NCI-H2029 treated with DMSO at 0.1 percent for 48 hours (cell line): ENCODE measurements around the gene GRIA4.

ENCODE experiments used
- DNase-seq: peaks from one replicate; lab custom pipeline; 2025; lab: John Stamatoyannopoulos, UW

The GRIA4 gene

DNA sequence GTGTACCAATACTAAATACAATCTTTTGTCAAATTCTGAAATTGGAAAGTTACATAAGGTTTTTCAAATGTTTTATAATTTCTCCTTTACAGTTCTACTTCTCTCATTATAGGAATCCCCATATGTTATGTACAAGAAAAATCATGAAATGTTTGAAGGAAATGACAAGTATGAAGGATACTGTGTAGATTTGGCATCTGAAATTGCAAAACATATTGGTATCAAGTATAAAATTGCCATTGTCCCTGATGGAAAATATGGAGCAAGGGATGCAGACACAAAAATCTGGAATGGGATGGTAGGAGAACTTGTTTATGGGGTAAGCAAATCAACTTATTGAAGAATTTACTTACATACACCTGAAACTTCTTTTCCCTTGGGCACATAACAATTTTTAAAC is 308.7 kb downstream of the GRIA4 start:
- DNase-seq: no peak

DNA sequence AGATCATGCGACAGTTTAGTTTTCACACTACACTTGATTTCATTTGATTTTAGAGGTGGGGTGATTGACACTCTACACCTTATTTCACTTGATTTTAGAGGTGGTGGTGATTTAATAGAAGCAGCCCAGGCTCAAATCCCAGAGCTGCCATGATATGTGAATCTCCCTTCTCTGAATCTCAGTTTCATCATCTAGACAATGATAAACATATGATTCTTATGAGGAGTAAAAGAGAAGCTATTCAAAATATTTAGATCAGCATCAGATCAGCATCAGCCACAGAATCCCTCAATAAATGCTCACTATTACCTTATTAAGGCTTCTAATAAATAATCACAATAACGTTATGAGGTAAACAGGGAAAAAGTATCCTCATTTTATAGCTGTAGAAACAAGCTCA is 313.4 kb downstream of the GRIA4 start:
- DNase-seq: no peak

DNA sequence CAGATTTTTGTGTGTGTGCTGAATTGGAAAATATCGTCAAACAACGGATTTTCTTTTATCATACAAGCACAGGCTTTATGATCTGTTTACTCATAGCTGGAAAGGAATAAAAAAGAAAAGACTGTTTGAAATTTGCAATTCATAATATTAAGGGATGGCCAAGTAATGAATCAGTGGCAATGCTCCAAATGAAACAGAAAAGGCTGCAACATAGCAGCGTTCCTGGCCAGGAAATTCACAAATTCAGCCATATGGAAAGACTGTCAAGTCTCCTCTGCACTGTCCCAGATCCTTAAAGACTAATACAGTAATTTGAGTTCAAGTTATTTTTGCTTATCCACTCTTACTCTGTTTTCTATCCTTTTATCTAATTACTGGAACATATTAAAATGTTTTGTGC is 313.9 kb downstream of the GRIA4 start:
- no peak for DNase-seq

DNA sequence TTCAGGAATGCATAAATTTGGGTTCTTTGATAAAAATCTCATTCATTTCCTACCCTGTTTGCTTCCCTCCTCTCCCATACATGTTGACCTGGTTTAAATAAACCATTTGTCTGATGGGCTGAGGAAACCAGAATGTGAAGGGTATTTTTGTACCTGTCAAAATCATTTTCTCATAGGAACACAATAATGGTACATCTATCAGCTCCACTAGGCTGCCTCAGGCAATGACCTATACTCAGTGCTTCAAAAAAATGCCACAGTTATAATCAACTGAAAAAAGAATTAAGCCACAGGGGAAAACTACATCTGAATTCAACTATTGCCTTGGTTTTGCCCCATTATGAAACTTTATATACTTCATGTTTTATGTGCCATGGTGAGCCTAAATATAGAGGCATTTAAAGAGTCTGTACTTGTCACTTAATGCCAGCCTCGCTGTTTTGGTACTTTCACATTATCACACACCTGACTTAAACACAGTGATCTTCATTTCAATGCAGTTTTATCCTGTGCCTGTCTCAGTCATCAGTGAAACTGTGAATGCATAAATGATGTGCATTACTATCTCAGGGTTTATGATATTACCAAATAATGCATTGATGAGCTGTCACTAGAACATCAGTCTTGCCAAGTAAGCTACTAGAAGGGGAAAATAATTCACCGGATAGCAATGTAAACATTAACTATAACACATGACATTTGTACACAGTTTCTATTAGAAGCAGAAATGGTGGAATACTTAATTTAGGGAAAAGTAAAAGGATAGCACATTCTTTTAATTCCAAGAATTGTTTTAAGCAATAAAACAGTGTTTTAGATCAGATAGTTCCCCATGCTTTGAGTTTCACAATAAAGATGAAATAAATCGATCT is 319.4 kb downstream of the GRIA4 start:
- no peak for DNase-seq

DNA sequence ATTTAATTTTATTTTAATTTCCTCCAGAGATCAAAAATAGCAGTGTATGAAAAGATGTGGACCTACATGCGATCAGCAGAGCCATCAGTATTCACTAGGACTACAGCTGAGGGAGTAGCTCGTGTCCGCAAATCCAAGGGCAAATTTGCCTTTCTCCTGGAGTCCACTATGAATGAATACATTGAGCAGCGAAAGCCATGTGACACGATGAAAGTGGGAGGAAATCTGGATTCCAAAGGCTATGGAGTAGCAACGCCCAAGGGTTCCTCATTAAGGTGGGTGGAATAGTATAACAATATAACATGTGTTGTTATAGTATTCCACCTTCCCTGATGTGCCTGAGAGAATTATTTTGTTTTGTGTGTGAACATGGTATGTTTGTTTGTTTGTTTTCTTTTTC is 323.8 kb downstream of the GRIA4 start:
- no peak for DNase-seq

DNA sequence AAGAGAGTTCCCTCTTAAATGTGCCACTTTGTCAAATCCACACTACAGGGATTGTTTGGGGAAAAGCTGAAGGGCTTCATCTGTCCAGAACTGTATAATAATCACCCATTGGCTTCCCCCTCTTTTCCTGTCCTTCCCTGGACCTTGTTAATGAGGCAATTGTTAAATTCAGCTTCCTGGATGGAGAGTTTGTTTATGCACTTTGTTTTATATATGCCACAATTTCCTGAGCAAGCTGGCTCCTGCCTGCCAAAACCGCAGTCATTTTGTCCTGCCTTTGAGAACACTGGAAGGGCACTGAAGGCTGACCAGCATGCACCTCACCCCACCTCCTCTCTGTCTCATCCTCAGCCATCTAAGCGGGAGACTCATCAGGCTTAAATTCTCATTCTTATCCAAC is 325.9 kb downstream of the GRIA4 start:
- DNase-seq: peak; percentile 55

DNA sequence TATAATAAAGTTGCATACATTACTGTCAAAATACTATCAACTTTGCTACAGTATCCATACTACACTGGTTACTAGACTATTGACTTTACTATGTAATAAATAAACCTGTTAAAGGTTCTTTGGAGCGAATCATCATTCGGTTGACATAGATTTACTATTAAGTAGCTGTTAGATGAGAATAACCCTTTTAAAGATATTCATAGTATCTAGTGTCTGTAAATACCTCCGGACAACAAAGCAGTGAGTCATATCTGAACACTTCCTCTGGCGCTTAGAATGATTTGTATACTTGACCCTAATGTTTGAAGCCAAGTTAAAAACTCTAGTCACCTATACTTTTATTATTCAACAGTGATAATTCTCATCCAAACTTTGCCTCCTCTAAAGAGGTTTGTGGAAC is 327.5 kb downstream of the GRIA4 start:
- no peak for DNase-seq

DNA sequence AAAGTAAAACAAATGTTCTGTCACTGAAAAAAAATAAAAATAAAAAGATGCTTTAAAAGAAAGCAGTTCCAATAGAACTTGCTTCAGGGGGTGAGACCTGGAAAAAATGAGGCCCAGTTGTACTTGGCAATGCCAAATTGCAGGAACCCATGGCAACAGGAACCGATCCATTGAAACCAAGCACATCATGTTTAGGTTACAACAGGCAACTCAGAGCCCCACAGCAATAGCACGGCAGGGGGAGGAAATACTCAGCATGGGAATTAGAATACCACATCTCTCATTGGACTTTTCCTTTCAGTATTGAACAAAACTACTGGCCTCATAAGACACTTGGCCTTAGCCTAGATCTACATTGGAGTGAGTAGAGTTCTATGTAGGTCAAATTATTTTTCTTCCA is 327.9 kb downstream of the GRIA4 start:
- DNase-seq: no peak

DNA sequence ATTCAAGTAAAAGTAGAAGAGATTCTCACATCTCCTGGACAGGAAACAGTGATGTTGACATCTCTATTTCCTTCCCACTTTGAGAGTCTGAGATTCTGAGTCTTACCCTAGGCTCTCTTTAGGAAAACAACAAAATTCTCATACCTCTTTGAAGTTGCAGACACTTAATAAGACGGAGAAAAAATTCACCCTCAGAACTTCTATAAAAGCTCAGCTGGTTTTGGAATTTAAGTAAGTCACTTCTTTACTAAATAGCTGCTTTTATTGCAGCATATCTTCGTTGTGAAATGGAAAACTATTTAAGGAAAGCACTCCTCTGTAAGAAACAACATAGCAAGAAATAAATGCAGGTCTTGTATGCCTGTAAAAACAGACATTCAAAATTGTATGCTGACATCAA is 333.0 kb downstream of the GRIA4 start:
- DNase-seq: no peak

DNA sequence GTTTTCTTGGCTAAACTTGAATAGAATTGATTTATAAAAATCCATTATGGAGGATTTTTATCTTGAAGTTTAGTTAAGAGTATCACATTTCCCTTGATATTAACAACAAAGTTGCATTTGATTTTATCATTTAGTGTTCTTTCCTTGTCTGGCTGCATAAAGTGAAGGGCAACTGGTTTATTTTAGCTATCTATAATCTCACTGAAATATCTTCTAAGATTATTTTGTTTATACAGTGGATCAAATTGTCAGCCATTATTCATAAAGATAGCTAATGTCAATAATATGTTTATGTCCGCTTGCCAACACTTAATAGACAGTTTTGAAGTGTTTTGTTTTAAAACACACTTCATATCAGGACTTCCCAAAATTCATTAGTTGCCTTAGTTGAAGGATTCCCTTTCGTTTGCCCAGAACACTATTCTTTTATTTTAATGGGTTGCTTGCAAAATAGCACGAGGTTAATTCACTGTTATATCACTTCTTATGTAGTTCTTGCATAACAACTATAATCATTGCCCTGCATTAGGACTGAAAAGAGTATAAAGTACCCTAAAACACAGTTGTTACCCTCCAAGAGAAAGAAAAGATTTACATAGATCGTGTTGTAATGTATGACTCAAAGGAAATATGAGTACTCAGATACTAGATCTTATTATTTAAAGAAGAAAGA is 339.2 kb downstream of the GRIA4 start:
- DNase-seq: no peak

DNA sequence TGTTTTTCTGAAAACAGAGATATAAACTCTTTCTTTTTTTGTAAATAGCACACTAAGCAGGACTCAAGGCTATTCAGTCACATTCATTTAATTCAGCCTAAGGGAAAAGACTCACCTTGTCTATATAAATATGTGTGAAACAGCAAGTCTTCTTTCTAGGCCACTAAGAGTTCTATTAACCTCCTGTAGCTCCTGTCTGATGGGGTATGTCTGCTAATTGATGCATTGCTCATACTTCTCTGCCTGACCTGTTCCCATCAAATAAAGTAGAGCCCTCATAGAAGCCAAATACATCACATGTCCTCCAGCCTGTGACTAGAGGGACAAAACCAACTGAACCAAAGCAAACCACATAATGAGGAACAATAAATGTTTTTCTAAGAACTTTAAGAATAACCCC is 344.0 kb downstream of the GRIA4 start:
- no peak for DNase-seq

DNA sequence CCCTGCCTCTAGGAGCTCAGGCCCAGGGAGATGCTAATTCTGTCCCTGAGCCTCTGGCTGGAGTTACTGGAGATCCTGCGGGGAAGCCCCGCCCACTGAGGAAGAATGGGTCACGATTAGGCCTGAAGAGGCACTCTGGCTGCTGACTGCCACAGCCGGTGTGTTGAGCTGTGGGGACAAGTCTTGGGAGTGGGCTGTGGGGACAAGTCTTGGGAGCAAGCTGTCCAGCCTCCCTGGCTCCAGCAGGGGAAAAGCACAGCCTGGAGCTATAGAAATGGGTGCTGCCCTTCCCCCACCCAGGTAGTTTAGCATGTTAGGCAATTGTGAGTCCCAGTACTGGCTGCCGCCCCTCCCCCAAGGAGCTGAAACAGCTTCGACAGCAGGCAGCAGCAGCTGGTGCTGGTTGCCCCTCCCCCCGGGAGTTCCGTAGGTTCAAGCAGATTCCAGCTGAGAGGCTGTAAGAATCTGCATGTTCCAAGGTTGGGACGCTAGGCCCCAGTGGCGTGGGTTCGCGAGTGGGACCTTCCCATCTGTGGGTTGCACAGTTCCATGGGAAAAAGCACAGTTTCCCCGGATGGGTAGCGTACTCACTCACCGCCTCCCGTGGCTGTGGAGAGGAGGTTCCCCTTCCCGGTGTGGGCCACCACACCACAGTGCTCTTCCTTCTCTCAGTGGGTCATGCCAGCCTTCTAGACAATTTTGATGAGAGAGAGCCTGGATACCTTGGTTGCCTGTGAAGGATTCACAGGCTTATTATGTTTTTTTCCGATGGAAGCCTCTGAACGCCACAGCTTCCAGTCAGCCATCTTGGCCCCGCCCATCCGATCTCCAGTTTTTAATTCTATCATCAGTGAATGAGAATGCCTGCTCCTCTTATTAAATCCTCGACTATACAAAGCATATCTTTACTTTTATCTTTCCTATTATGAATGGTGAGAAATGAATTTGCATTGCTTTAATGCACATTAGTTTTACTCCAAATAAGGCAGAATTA is 350.7 kb downstream of the GRIA4 start:
- peak; percentile 46 for DNase-seq

DNA sequence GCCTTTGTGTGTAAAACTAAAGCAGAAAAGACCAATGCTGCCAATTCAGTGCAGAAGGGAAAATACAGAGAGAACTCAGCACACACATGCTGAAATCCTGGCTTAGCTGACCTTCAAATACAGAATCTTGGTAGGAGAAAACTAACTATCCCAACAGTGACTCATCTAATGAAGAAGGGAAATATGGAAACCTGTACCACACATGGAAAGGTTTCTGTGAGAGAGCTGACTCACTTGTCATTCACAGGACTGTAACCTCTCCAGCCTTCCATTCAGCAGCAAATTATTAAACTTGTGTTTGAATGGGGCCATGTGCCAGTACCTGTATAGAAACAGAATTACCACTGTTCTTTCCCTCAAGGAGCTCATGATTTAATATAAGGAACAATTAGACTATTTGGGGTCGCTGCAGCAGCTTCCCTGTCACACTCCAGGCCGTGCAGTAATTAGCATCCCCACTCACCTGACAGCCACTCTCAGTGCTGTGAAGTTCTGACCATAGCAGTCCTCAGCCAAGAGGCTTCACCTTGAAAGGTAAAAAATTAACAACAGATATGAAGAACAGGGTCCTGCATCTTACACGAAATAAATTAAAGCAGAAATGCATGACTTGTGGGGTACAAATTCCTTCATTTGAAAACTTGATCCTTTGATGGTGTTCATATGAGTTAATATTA is 358.3 kb downstream of the GRIA4 start:
- no peak for DNase-seq

DNA sequence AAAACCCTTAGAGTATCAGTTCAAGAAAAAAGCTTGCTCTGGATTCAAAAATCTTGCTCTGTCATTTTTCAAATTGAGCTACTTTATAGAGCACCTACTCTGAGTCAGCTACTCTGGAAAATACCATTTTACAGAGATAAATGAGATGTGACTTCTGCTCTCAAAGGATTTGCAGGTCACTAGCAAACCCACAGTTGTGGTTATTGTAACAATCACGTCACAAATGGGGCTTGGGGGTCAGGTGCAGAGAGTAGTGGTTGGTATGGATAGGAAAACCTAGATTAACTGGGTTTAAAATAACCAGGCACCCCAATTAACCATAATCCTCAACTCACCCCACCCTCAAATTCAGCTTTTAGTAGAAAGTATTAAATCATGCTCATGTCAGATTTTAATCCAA is 359.9 kb downstream of the GRIA4 start:
- DNase-seq: no peak

DNA sequence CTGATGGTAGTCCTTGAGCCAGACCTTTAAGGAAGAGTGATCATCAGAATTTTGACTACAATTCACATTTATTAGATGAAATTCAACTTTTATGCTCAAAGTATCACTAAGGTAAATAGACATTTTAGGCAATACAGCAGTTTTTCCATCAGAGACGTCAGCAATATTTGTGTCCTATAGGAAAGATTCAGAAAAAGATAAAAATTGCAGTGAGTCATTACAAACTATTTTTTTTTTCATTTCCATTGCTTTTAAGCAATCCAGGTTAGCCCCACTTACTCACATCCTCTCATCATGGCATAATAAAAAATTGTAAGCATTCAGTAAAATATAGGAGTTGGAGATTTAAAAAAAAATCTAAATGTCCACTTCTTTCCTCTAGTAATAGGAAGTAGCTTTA is 365.3 kb downstream of the GRIA4 start:
- DNase-seq: no peak

DNA sequence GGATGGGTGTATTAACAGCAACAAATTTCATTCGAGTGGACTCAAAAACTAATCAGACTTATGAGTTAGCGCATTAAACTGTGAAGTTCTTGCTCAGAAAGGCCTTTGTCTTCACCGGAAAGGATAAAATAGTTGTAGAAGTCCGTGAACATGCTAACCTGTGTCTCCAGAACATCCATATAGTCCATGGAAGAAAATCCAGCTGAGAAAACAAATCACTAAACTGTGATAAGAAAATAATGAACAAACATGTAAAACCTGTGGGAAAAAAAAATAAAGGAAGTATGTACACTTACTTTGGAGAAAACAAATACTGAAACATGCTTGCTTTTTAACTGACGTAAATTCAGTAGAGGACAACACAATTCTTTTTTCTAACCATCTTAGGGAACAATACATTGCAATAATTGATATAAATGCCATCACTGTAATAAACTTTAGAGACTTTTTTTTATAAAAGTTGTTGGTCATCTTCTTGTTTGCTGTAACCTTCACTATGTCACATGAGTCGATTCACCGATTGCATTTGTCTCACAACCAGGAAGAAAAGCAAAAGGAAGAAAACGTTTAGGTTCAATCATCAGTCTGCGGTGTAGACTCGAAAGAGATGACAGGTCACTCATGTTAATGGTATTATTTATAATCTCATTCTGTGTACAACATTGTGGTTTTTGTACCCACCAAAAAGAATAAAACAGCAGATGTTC is 370.3 kb downstream of the GRIA4 start:
- DNase-seq: no peak

DNA sequence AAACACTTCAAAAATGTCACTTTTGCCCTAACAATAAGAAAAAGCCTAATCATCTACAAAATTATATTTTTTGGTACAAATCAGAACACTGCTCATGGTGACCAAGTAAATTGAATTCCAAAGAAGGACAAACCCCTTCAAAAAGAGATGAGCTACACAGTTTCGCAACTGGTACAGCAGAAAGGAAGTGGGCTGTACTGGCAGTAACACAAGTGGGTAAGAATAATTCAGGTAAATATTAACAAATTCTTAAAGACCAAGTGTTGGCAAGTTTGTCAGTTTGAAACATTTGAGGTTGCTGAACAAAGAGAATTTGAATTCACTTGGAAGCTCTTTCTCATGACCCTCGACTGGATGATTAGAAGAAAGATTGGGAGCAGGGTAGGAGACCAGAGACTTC is 376.7 kb downstream of the GRIA4 start:
- no peak for DNase-seq

DNA sequence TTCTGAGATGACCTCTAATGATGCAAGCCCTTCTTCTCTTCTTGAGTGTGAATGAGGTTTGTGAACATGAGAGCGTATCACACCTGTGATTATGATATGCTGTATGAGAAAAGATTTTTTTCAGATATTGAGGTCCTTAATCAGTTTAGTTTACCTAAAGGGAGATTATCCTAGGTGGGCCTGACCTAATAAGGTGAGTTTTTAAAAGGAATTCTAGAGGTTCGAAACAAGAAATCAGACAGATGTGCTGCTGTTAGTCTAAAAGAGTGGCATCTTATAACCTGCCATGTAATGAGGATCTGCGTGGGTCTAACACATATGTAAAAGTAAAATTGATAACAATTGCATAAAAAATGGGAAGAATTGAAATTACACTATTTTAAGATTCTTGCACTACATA is 378.3 kb downstream of the GRIA4 start:
- DNase-seq: no peak

DNA sequence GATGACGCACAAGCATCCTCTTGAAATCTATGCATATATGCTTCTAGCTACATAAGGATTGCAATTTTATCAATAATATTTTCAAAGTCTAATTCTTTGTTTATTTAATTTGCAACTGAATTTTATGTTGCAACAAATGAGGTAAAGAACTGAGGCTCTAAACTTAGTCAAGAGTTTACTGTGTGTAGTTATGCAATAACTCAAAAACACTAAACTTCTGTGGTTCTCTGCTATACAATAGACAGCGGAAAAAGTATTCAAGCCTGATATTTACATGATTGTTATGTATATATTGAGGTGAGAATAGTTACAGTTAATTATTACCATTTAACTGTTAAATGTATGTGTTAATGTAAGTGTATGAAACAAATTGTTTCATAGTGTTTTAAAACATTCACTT is 379.3 kb downstream of the GRIA4 start:
- DNase-seq: no peak

DNA sequence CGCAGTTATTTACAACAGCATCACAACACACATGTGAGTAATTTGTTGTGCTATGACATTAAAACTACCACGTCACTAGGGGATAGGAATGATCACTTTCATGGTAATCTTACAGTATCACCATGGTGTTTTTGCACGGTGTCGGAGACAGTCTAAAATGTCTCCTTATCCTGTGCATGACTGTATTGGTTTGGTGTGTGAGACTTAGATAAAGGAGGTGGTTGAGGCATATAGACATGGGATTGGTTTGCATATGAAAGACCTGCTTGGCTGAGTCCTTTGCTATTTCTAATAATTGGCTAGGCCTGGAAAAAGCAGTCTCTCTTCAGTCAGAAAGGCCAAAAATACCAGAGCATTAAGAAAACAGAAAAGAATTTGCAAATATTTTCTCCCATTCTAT is 382.0 kb downstream of the GRIA4 start:
- no peak for DNase-seq

DNA sequence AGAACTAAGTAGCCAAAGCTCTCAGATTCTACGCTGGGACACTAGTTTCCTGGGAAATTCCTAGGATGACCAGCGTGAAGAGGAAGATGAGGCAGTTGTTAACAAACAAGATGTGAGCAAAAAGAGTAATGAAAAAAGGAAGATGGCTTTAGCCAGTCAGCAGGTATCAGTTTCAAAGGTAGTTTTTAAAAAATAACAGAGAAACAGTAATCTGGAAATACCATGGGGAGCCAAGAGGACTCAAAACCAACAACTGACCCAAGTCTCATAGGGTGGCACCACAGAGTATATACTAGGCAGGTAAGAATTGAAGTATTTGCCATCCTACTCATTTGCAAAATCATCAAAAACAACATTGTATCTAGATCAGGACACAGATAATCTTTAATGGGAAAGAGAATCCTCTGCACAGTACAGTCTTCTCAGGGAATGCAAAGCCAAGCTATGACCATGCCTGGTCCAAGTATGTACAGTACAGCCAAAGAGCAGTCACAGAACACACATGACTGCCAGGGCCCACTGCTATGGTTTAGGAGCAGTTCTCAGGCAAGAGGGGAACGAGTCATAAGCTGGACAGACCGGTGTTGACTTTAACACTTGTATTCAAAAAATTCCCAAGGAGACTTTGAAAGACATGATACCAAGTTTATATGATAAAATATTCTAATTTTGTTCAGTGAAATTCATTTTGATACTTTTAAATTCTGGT is 391.6 kb downstream of the GRIA4 start:
- DNase-seq: no peak
